ENCODE results near the gene RCVRN. TPM values are rescaled to one million over a fixed set of nuclear protein-coding genes. Genes with fewer than 3 reads are reported as not detected.

The RCVRN gene
- total and polyA plus RNA-seq, 2 of the 13 experiments (the other 11 are each of a cell fraction or from before 2014, with no cell fraction given) = not detected

DNA sequence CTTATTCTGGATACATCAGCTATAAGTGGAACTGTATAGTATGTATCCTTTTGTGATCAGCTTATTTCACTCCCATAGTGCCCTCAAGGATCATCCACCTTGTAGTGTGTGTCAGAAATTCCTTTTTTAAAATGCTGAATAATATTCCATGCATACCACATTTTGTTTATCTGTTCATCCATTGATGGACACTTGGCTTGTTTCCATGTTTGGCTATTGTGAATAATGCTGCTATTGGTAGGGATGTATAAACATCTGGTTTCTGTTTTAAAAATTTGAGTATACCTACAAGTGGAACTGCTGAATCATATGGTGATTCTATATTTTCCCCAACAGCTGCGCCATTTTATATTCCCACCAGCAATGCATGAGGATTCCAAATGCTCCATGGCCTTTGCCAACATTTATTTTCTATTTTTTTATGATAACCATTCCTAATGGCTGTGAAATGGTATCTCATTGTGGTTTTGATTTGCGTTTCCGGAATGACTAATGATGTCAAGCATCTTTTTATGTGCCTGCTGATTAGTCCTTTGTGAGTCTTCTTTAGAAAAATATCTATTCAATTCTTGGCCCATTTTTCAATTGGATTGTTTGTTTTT is 11.6 kb downstream of the RCVRN start:
- H3K27ac ChIP-seq (ENCODE audit: extremely low read length, insufficient read depth, low read length) = no peak overlapping the region
- POLR2A ChIA-PET = no interaction called here
- BruUV-seq (replicated peaks) = no TSS peak
- H3K4me2 ChIP-seq (ENCODE audit: low read depth, low read length) = no peak overlapping the region
- H3K79me2 ChIP-seq (ENCODE audit: insufficient read depth, low read length) = no peaks in the 10 kb centered on the region
- 7% methylated on average over 3 of the region's 3 CpGs for WGBS (ENCODE audit: low lambda C conversion rate)
- peaks cover 0 to 9% of the 10 kb centered on the region in 2 experiments; a peak in 2 of 5 replicates for H3K27me3 ChIP-seq (ENCODE audit: control insufficient read depth in 1 of 2, insufficient read depth in 2 of 2, low read length in 2 of 2)
- intact Hi-C loops (cut with micrococcal nuclease; ENCODE audit: unreplicated experiment) (no loop called here), in situ Hi-C loops (cut with HindIII; ENCODE audit: extremely low pct_ligation_motif_present, low pct_unique_long_range_greater_than_20kb) (no loop called here)
- ATAC-seq (no peak), DNase-seq (ENCODE audit: low spot score) (no peak), FAIRE-seq (no peak)
- no peaks in the 10 kb centered on the region for H3K4me1 ChIP-seq (ENCODE audit: insufficient read depth, low read length)
- H3K4me3 ChIP-seq (replicated peaks in 1 of 3; ENCODE audit: insufficient read depth in 1 of 3, low read depth in 2 of 3, low read length in 3 of 3) = no peak overlapping the region
- no peak overlapping the region for H2AFZ ChIP-seq (ENCODE audit: low read length)
- H4K20me1 ChIP-seq (ENCODE audit: insufficient read depth, low read length) = no peaks in the 10 kb centered on the region
- no peaks in the 10 kb centered on the region for H3K9me3 ChIP-seq (ENCODE audit: low read length)
- H3K36me3 ChIP-seq (replicated peaks in 1 of 2; ENCODE audit: control insufficient read depth in 1 of 2, insufficient read depth in 2 of 2, low read length in 2 of 2) = no peaks in the 10 kb centered on the region
- no peak overlapping the region for H3K9ac ChIP-seq (ENCODE audit: insufficient read depth, low read depth, low read length)
- CTCF ChIA-PET (ENCODE audit: low intra/inter-chr PET ratio, low total read pairs) = no interaction called here
- TF ChIP-seq, protein P1, sequence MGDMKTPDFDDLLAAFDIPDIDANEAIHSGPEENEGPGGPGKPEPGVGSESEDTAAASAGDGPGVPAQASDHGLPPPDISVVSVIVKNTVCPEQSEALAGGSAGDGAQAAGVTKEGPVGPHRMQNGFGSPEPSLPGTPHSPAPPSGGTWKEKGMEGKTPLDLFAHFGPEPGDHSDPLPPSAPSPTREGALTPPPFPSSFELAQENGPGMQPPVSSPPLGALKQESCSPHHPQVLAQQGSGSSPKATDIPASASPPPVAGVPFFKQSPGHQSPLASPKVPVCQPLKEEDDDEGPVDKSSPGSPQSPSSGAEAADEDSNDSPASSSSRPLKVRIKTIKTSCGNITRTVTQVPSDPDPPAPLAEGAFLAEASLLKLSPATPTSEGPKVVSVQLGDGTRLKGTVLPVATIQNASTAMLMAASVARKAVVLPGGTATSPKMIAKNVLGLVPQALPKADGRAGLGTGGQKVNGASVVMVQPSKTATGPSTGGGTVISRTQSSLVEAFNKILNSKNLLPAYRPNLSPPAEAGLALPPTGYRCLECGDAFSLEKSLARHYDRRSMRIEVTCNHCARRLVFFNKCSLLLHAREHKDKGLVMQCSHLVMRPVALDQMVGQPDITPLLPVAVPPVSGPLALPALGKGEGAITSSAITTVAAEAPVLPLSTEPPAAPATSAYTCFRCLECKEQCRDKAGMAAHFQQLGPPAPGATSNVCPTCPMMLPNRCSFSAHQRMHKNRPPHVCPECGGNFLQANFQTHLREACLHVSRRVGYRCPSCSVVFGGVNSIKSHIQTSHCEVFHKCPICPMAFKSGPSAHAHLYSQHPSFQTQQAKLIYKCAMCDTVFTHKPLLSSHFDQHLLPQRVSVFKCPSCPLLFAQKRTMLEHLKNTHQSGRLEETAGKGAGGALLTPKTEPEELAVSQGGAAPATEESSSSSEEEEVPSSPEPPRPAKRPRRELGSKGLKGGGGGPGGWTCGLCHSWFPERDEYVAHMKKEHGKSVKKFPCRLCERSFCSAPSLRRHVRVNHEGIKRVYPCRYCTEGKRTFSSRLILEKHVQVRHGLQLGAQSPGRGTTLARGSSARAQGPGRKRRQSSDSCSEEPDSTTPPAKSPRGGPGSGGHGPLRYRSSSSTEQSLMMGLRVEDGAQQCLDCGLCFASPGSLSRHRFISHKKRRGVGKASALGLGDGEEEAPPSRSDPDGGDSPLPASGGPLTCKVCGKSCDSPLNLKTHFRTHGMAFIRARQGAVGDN (CRISPR knock-in tag; IDR thresholded peaks at IDR 0.05) = no peak
- no peak for TF ChIP-seq RBFOX2 (IDR thresholded peaks at IDR 0.05; ENCODE audit: low read depth, low read length)
- no peak for TF ChIP-seq ZNF773 (CRISPR knock-in tag; IDR thresholded peaks at IDR 0.05; ENCODE audit: borderline replicate concordance)
- TF ChIP-seq, protein P2, sequence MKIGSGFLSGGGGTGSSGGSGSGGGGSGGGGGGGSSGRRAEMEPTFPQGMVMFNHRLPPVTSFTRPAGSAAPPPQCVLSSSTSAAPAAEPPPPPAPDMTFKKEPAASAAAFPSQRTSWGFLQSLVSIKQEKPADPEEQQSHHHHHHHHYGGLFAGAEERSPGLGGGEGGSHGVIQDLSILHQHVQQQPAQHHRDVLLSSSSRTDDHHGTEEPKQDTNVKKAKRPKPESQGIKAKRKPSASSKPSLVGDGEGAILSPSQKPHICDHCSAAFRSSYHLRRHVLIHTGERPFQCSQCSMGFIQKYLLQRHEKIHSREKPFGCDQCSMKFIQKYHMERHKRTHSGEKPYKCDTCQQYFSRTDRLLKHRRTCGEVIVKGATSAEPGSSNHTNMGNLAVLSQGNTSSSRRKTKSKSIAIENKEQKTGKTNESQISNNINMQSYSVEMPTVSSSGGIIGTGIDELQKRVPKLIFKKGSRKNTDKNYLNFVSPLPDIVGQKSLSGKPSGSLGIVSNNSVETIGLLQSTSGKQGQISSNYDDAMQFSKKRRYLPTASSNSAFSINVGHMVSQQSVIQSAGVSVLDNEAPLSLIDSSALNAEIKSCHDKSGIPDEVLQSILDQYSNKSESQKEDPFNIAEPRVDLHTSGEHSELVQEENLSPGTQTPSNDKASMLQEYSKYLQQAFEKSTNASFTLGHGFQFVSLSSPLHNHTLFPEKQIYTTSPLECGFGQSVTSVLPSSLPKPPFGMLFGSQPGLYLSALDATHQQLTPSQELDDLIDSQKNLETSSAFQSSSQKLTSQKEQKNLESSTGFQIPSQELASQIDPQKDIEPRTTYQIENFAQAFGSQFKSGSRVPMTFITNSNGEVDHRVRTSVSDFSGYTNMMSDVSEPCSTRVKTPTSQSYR (CRISPR knock-in tag; IDR thresholded peaks at IDR 0.05; ENCODE audit: borderline replicate concordance) = no peak
- TF ChIP-seq SNAI1 (CRISPR knock-in tag; IDR thresholded peaks at IDR 0.05; ENCODE audit: borderline replicate concordance) = no peak
- TF ChIP-seq, protein P3, sequence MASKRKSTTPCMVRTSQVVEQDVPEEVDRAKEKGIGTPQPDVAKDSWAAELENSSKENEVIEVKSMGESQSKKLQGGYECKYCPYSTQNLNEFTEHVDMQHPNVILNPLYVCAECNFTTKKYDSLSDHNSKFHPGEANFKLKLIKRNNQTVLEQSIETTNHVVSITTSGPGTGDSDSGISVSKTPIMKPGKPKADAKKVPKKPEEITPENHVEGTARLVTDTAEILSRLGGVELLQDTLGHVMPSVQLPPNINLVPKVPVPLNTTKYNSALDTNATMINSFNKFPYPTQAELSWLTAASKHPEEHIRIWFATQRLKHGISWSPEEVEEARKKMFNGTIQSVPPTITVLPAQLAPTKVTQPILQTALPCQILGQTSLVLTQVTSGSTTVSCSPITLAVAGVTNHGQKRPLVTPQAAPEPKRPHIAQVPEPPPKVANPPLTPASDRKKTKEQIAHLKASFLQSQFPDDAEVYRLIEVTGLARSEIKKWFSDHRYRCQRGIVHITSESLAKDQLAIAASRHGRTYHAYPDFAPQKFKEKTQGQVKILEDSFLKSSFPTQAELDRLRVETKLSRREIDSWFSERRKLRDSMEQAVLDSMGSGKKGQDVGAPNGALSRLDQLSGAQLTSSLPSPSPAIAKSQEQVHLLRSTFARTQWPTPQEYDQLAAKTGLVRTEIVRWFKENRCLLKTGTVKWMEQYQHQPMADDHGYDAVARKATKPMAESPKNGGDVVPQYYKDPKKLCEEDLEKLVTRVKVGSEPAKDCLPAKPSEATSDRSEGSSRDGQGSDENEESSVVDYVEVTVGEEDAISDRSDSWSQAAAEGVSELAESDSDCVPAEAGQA (IDR thresholded peaks at IDR 0.05; ENCODE audit: low read depth) = no peak
- TF ChIP-seq, protein P3 (CRISPR knock-in tag; IDR thresholded peaks at IDR 0.05; ENCODE audit: borderline replicate concordance) = no peak
- TF ChIP-seq SIN3A (IDR thresholded peaks at IDR 0.05; ENCODE audit: borderline replicate concordance, low read depth, low read length) = no peak
- no peak for TF ChIP-seq GABPA (IDR thresholded peaks at IDR 0.05; ENCODE audit: low read depth, low read length)
- TF ChIP-seq GABPA (CRISPR knock-in tag; IDR thresholded peaks at IDR 0.05; ENCODE audit: low read depth) = no peak
- TF ChIP-seq KDM5B (CRISPR knock-in tag; IDR thresholded peaks at IDR 0.05; ENCODE audit: borderline replicate concordance) = no peak

All from HepG2 (cell line).